GM19025 (cell line): ENCODE data around the gene SLC35F5.
"Not testable (repeated sequence)": the region's sequence is repeated elsewhere in the genome, so short reads cannot be mapped to it uniquely, and the experiment has no call there.

Source experiments
- ATAC-seq: cut with Tn5 transposase; IDR thresholded peaks from one replicate; pipeline ENCODE4 v1.9.1; 2021; ENCODE audit warnings: mild to moderate bottlenecking, low read depth, moderate library complexity; ENCODE audit not compliant: unreplicated experiment

Gene SLC35F5

GRCh38 chr2:113698892-113699447 is 57.5 kb downstream of the SLC35F5 start:
- peak; percentile 42 for ATAC-seq

- not testable (repeated sequence) for ATAC-seq
Observed at GRCh38 chr2:113698251-113698650, 58.2 kb downstream of the SLC35F5 start.

- no peak for ATAC-seq
Observed at GRCh38 chr2:113697516-113697915, 58.9 kb downstream of the SLC35F5 start.

GRCh38 chr2:113694438-113694837 is 62.0 kb downstream of the SLC35F5 start:
- ATAC-seq = no peak

- peak; percentile 61 for ATAC-seq
Observed at GRCh38 chr2:113692698-113693428, 63.6 kb downstream of the SLC35F5 start.

- ATAC-seq = not testable (repeated sequence)
Observed at GRCh38 chr2:113690871-113691270, 65.6 kb downstream of the SLC35F5 start.

- ATAC-seq = no peak
Observed at GRCh38 chr2:113686537-113686936, 69.9 kb downstream of the SLC35F5 start.

GRCh38 chr2:113685471-113685870 is 71.0 kb downstream of the SLC35F5 start:
- no peak for ATAC-seq

- no peak for ATAC-seq
Observed at GRCh38 chr2:113679457-113679856, 77.0 kb downstream of the SLC35F5 start.

- no peak for ATAC-seq
Observed at GRCh38 chr2:113677330-113677729, 79.1 kb downstream of the SLC35F5 start.

GRCh38 chr2:113676623-113677266 is 79.7 kb downstream of the SLC35F5 start:
- no peak for ATAC-seq

- ATAC-seq = no peak
Observed at GRCh38 chr2:113675875-113676274, 80.6 kb downstream of the SLC35F5 start.

GRCh38 chr2:113672326-113672932 is 84.0 kb downstream of the SLC35F5 start:
- no peak for ATAC-seq

GRCh38 chr2:113669013-113669412 is 87.4 kb downstream of the SLC35F5 start:
- ATAC-seq = not testable (repeated sequence)

GRCh38 chr2:113664761-113665533 is 91.5 kb downstream of the SLC35F5 start:
- not testable (repeated sequence) for ATAC-seq

GRCh38 chr2:113663285-113664060 is 93.0 kb downstream of the SLC35F5 start:
- ATAC-seq = not testable (repeated sequence)
